ENCODE results near the gene GC.
"Not testable (repeated sequence)": the region's sequence is repeated elsewhere in the genome, so short reads cannot be mapped to it uniquely, and the experiment has no call there.

The GC gene

GRCh38 chr4:71783972-71784371, at the start of gene GC:
Gene GC (minus strand): TSS chr4:71784079. CDS start chr4:71784018, 61 bp downstream.
- DNase-seq: no peak

GRCh38 chr4:71833232-71833900, 49.5 kb upstream of the GC start:
- no peak for DNase-seq

GRCh38 chr4:71832049-71832448, 48.2 kb upstream of the GC start:
- no peak for DNase-seq

GRCh38 chr4:71830497-71831190, 46.8 kb upstream of the GC start:
- no peak for DNase-seq

- no peak for DNase-seq
Observed at GRCh38 chr4:71828470-71828869, 44.6 kb upstream of the GC start.

GRCh38 chr4:71827826-71828225, 43.9 kb upstream of the GC start:
- DNase-seq: no peak

- DNase-seq: no peak
Observed at GRCh38 chr4:71816676-71817303, 32.9 kb upstream of the GC start.

GRCh38 chr4:71814433-71814832, 30.6 kb upstream of the GC start:
- DNase-seq: no peak

- not testable (repeated sequence) for DNase-seq
Observed at GRCh38 chr4:71809805-71810204, 25.9 kb upstream of the GC start.

- DNase-seq: no peak
Observed at GRCh38 chr4:71807469-71807868, 23.6 kb upstream of the GC start.

GRCh38 chr4:71805230-71805629, 21.4 kb upstream of the GC start:
- not testable (repeated sequence) for DNase-seq

- not testable (repeated sequence) for DNase-seq
Observed at GRCh38 chr4:71804017-71804697, 20.3 kb upstream of the GC start.

GRCh38 chr4:71785959-71786358, 2.1 kb upstream of the GC start:
- no peak for DNase-seq

- no peak for DNase-seq
Observed at GRCh38 chr4:71784569-71785197, 804 bp upstream of the GC start.

GRCh38 chr4:71777891-71778290, 6.0 kb downstream of the GC start:
- DNase-seq: no peak

GRCh38 chr4:71775449-71775848, 8.4 kb downstream of the GC start:
- DNase-seq: no peak

GRCh38 chr4:71774136-71774535, 9.7 kb downstream of the GC start:
- no peak for DNase-seq

GRCh38 chr4:71773004-71773403, 10.9 kb downstream of the GC start:
- DNase-seq: no peak

- no peak for DNase-seq
Observed at GRCh38 chr4:71772592-71772991, 11.3 kb downstream of the GC start.

- no peak for DNase-seq
Observed at GRCh38 chr4:71771613-71772012, 12.3 kb downstream of the GC start.

GRCh38 chr4:71769434-71769833, 14.4 kb downstream of the GC start:
- no peak for DNase-seq

- DNase-seq: no peak
Observed at GRCh38 chr4:71768123-71768522, 15.8 kb downstream of the GC start.

GRCh38 chr4:71765821-71766383, 18.0 kb downstream of the GC start:
- no peak for DNase-seq
